ENCODE results near the gene TNFRSF4.

Gene TNFRSF4

DNA sequence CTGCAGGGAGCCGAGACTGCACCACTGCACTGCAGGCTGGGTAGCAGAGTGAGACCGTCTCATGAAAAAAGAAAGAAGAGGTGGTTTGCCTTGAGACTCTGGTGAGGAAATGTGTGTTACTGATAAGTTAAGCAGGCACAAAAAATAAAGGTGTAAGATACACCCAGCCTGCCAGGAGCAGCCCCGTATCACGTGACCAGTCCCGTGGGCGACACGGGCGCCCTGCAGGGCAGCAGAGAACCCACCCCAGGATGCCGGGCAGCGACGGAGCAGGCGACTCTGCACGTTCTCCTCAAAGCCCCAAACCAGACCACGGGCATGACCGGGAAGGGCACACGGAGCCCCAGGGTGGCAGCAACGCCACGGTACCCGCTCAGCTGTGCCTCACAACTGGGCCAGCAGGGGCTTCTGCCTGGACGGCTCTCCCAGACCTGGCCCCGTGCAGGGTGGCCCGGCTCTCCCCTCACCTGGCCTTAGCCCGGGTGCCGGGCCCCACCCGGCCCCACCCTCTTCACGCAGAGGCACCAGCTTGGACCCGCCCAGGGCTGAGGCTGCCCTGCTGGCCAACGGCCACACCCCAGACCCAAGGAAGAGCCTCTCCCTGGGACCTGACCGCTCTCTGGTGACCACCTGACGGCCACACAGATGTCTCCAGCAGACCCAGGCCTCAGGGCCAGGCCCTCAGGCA, 8.1 kb upstream of the TNFRSF4 start:
- Histone ChIP-seq H3K27me3 (ENCODE audit: insufficient read depth, poor library complexity, severe bottlenecking) (no peaks in the 10 kb centered on the region), H3K4me3 (replicated peaks; ENCODE audit: insufficient read depth, low read length) (no peak overlapping the region), H3K27ac (replicated peaks) (no peak overlapping the region)
- no peak for DNase-seq (ENCODE audit: low read depth in 1 of 2, low spot score in 1 of 2)
- TF ChIP-seq, protein P1, sequence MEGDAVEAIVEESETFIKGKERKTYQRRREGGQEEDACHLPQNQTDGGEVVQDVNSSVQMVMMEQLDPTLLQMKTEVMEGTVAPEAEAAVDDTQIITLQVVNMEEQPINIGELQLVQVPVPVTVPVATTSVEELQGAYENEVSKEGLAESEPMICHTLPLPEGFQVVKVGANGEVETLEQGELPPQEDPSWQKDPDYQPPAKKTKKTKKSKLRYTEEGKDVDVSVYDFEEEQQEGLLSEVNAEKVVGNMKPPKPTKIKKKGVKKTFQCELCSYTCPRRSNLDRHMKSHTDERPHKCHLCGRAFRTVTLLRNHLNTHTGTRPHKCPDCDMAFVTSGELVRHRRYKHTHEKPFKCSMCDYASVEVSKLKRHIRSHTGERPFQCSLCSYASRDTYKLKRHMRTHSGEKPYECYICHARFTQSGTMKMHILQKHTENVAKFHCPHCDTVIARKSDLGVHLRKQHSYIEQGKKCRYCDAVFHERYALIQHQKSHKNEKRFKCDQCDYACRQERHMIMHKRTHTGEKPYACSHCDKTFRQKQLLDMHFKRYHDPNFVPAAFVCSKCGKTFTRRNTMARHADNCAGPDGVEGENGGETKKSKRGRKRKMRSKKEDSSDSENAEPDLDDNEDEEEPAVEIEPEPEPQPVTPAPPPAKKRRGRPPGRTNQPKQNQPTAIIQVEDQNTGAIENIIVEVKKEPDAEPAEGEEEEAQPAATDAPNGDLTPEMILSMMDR (IDR thresholded peaks at IDR 0.05; ENCODE audit: insufficient read depth, low read length): no peak
- TF ChIP-seq GABPA (IDR thresholded peaks at IDR 0.05; ENCODE audit: low read depth) (no peak), POLR2AphosphoS5 (IDR thresholded peaks at IDR 0.05; ENCODE audit: low read depth) (no peak), SPI1 (IDR thresholded peaks at IDR 0.05; ENCODE audit: borderline replicate concordance, low read depth) (no peak)
- TF ChIP-seq, protein P2, sequence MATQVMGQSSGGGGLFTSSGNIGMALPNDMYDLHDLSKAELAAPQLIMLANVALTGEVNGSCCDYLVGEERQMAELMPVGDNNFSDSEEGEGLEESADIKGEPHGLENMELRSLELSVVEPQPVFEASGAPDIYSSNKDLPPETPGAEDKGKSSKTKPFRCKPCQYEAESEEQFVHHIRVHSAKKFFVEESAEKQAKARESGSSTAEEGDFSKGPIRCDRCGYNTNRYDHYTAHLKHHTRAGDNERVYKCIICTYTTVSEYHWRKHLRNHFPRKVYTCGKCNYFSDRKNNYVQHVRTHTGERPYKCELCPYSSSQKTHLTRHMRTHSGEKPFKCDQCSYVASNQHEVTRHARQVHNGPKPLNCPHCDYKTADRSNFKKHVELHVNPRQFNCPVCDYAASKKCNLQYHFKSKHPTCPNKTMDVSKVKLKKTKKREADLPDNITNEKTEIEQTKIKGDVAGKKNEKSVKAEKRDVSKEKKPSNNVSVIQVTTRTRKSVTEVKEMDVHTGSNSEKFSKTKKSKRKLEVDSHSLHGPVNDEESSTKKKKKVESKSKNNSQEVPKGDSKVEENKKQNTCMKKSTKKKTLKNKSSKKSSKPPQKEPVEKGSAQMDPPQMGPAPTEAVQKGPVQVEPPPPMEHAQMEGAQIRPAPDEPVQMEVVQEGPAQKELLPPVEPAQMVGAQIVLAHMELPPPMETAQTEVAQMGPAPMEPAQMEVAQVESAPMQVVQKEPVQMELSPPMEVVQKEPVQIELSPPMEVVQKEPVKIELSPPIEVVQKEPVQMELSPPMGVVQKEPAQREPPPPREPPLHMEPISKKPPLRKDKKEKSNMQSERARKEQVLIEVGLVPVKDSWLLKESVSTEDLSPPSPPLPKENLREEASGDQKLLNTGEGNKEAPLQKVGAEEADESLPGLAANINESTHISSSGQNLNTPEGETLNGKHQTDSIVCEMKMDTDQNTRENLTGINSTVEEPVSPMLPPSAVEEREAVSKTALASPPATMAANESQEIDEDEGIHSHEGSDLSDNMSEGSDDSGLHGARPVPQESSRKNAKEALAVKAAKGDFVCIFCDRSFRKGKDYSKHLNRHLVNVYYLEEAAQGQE (IDR thresholded peaks at IDR 0.05; ENCODE audit: insufficient replicate concordance, low read depth): no peak

DNA sequence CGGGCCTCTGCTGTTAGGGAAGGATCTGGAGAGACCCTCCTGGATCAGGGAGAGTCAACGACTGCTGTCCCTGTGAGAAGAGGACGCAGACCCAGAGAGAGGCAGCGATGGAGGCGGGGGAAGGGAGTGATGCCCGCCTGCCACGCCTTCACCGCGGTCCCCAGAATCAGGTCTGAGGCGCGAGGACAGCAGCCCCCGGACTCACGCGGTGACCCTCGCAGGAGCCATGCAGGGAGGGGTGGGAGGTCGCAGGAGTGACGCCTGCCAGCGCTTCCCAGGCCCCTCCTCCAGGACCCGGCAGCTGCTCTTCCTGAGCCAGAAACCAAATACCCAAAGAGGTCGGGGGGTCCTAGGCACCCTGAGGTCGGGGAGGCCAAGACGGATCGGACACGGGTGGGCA, 6.2 kb upstream of the TNFRSF4 start:
- DNase-seq (ENCODE audit: low read depth in 1 of 2, low spot score in 1 of 2): no peak
- Histone ChIP-seq H3K27ac (replicated peaks) (no peak overlapping the region), H3K27me3 (ENCODE audit: insufficient read depth, poor library complexity, severe bottlenecking) (no peaks in the 10 kb centered on the region), H3K4me3 (replicated peaks; ENCODE audit: insufficient read depth, low read length) (no peak overlapping the region)
- TF ChIP-seq POLR2AphosphoS5 (IDR thresholded peaks at IDR 0.05; ENCODE audit: low read depth): no peak
- no peak for TF ChIP-seq SPI1 (IDR thresholded peaks at IDR 0.05; ENCODE audit: borderline replicate concordance, low read depth)
- TF ChIP-seq, protein P2 (IDR thresholded peaks at IDR 0.05; ENCODE audit: insufficient replicate concordance, low read depth): no peak
- TF ChIP-seq GABPA (IDR thresholded peaks at IDR 0.05; ENCODE audit: low read depth): no peak
- TF ChIP-seq, protein P1 (IDR thresholded peaks at IDR 0.05; ENCODE audit: insufficient read depth, low read length): no peak

DNA sequence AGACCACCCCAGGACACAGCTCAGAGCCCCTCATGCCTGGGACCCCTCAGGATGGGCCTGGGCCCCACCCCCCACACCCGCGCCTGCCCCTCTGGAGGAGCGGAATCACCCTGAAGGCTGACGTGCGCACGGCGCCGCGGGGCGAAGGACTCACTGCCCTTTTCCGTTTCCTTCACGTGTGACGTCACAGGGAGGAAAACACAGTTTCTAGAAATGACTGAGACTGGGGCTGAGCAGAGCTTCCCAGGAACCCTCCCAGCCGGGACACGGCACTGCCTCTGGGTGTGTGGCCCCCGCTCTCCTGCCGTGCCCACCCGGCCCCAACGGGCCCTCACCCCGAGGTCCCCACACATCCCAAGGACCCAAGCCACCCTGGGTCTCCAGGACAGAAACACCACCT, 5.4 kb upstream of the TNFRSF4 start:
- TF ChIP-seq POLR2AphosphoS5 (IDR thresholded peaks at IDR 0.05; ENCODE audit: low read depth) (no peak), SPI1 (IDR thresholded peaks at IDR 0.05; ENCODE audit: borderline replicate concordance, low read depth) (no peak), GABPA (IDR thresholded peaks at IDR 0.05; ENCODE audit: low read depth) (no peak)
- TF ChIP-seq, protein P2 (IDR thresholded peaks at IDR 0.05; ENCODE audit: insufficient replicate concordance, low read depth): no peak
- TF ChIP-seq, protein P1 (IDR thresholded peaks at IDR 0.05; ENCODE audit: insufficient read depth, low read length): no peak
- Histone ChIP-seq H3K27ac (replicated peaks) (no peak overlapping the region), H3K4me3 (replicated peaks; ENCODE audit: insufficient read depth, low read length) (no peak overlapping the region), H3K27me3 (ENCODE audit: insufficient read depth, poor library complexity, severe bottlenecking) (no peaks in the 10 kb centered on the region)
- DNase-seq (ENCODE audit: low read depth in 1 of 2, low spot score in 1 of 2): no peak

Measured in HL-60 (cell line).